Fibroblast of skin of left quadriceps (primary cell): ENCODE measurements around the gene THAP12.

ENCODE experiments used
- DNase-seq, 2 experiments: peaks; one replicate each; pipeline ENCODE4 v3.0.0-alpha.2; 2013; ENCODE audit warnings: low read depth in 2 of 2

THAP12 gene

GRCh38 chr11:76380159-76380976, 564 bp downstream of the THAP12 start:
- DNase-seq = no peak

- no peak for DNase-seq
Measured at GRCh38 chr11:76379807-76380158, 1.1 kb downstream of the THAP12 start.

- DNase-seq = no peak
Measured at GRCh38 chr11:76376746-76377558, 4.0 kb downstream of the THAP12 start.

GRCh38 chr11:76371170-76371569, 9.8 kb downstream of the THAP12 start:
- peak; percentile 40 to 42 for DNase-seq

- no peak for DNase-seq
Measured at GRCh38 chr11:76369406-76369805, 11.5 kb downstream of the THAP12 start.

GRCh38 chr11:76368490-76368889, 12.4 kb downstream of the THAP12 start:
- DNase-seq = no peak

- DNase-seq = no peak
Measured at GRCh38 chr11:76365038-76365679, 15.8 kb downstream of the THAP12 start.

GRCh38 chr11:76362716-76363115, 18.2 kb downstream of the THAP12 start:
- no peak for DNase-seq

- DNase-seq = no peak
Measured at GRCh38 chr11:76361776-76362175, 19.2 kb downstream of the THAP12 start.

- DNase-seq = no peak
Measured at GRCh38 chr11:76361374-76361773, 19.6 kb downstream of the THAP12 start.

- no peak for DNase-seq
Measured at GRCh38 chr11:76355172-76355571, 25.8 kb downstream of the THAP12 start.

- DNase-seq = no peak
Measured at GRCh38 chr11:76348348-76348747, 32.6 kb downstream of the THAP12 start.

- no peak for DNase-seq
Measured at GRCh38 chr11:76347466-76347865, 33.5 kb downstream of the THAP12 start.

- DNase-seq = peak; percentile 41 to 50
Measured at GRCh38 chr11:76339221-76339620, 41.7 kb downstream of the THAP12 start.

GRCh38 chr11:76337923-76338322, 43.0 kb downstream of the THAP12 start:
- DNase-seq = no peak

- no peak for DNase-seq
Measured at GRCh38 chr11:76337469-76337868, 43.5 kb downstream of the THAP12 start.

- no peak for DNase-seq
Measured at GRCh38 chr11:76336597-76336996, 44.3 kb downstream of the THAP12 start.

- no peak for DNase-seq
Measured at GRCh38 chr11:76335842-76336241, 45.1 kb downstream of the THAP12 start.

- no peak for DNase-seq
Measured at GRCh38 chr11:76334826-76335389, 46.0 kb downstream of the THAP12 start.

- no peak for DNase-seq
Measured at GRCh38 chr11:76330651-76331050, 50.3 kb downstream of the THAP12 start.

- no peak for DNase-seq
Measured at GRCh38 chr11:76329983-76330382, 50.9 kb downstream of the THAP12 start.

GRCh38 chr11:76329084-76329648, 51.8 kb downstream of the THAP12 start:
- no peak for DNase-seq
